KMS-11 (cell line): ENCODE data around the gene ATXN7L1.

ENCODE experiments used
- H2AFZ ChIP-seq: fragments of 200-600 bp; sonication (generic); 2 replicates; pipeline ENCODE4 v1.6.1; 2016; ENCODE audit warnings: antibody characterized with exemption, mixed run types, low read depth
- H3K27ac ChIP-seq: fragments of 200-600 bp; sonication (generic); 2 replicates; pipeline ENCODE4 v1.6.1; 2016; ENCODE audit warnings: mild to moderate bottlenecking, mixed run types
- H3K27me3 ChIP-seq: fragments of 200-600 bp; sonication (generic); 2 replicates; pipeline ENCODE4 v1.6.1; 2017; ENCODE audit warnings: mild to moderate bottlenecking, low read depth, mixed run types, moderate library complexity; ENCODE audit not compliant: insufficient read depth
- H3K36me3 ChIP-seq: fragments of 200-600 bp; sonication (generic); 2 replicates; pipeline ENCODE4 v1.6.1; 2017; ENCODE audit warnings: mild to moderate bottlenecking, mixed run types; ENCODE audit not compliant: insufficient read depth
- H3K4me1 ChIP-seq: fragments of 200-600 bp; sonication (generic); 2 replicates; pipeline ENCODE4 v1.6.1; 2016; ENCODE audit warnings: mild to moderate bottlenecking, low read depth, mixed run types; ENCODE audit not compliant: poor library complexity, severe bottlenecking
- H3K4me2 ChIP-seq: fragments of 200-600 bp; sonication (generic); 2 replicates; pipeline ENCODE4 v1.7.0; 2016; ENCODE audit warnings: mild to moderate bottlenecking, mixed run types
- H3K4me3 ChIP-seq: fragments of 200-600 bp; sonication (generic); IDR thresholded peaks from 2 replicates; pipeline ENCODE4 v1.6.1; 2017; ENCODE audit warnings: low read depth, low read length, mixed read lengths; ENCODE audit not compliant: insufficient read depth
- H3K79me2 ChIP-seq: fragments of 200-600 bp; sonication (generic); 2 replicates; pipeline ENCODE4 v1.6.1; 2016; ENCODE audit warnings: low read depth, mixed run types; ENCODE audit not compliant: insufficient read depth
- H3K9ac ChIP-seq: fragments of 200-600 bp; sonication (generic); 2 replicates; pipeline ENCODE4 v1.6.1; 2016; ENCODE audit warnings: mild to moderate bottlenecking, mixed run types
- H4K20me1 ChIP-seq: fragments of 200-600 bp; sonication (generic); 2 replicates; pipeline ENCODE4 v1.6.1; 2016; ENCODE audit warnings: mild to moderate bottlenecking, mixed run types; ENCODE audit not compliant: insufficient read depth
- TF ChIP-seq, protein P1 (sequence below): fragments of 200-600 bp; sonication (generic); conservative IDR thresholded peaks from 2 replicates; pipeline ENCODE4 v1.6.1; 2017; ENCODE audit warnings: low read depth, mild to moderate bottlenecking, antibody characterized with exemption, low read length, moderate library complexity, mixed read lengths

The ATXN7L1 gene

DNA sequence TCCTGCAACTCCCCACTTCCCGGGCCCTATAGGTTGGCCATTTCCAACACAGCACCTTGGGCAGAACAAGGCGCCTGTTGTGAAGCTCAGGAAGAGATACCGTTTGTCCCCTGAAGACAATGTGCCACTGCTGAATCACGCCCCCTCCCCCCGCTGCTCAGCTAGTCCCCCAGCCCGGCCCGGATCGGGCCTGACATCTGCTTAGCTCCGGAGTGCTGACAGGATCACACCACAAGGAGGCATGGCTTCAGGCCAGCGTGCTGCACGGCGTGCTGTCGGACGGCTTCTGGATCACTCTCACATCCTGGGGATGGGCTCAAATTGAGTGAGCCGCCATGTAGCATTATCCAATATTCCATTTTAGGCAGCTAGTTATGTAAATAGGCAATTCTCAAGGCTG lies 233.0 kb downstream of the ATXN7L1 start:
- Histone ChIP-seq H3K27me3 (no peaks in the 10 kb centered on the region), H3K4me2 (no peak overlapping the region)

DNA sequence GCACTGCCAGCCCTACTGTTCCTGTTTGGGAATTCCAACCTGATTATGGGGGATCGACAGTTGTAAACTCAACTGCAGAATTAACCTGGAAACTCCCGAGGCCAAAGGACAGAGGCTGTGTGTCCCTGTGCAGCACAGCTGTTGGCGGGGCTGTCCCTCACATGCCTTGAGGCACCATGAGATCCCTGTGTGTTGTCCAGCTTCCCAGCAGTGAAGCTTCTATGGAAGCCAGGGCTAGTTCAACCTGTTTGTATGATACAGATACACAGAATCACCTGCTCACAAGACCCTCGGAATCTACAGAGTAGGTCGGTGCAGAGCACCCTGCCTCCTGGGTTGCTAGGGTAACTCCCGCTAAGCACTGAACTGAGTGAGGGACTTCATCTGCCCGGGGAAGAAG lies 234.1 kb downstream of the ATXN7L1 start:
- H4K20me1 ChIP-seq, result no peaks in the 10 kb centered on the region
- peak overlapping the region; percentile 58; the same call in 1 of the 2 replicates for H3K4me2 ChIP-seq
- H3K9ac ChIP-seq, result no peak overlapping the region
- peaks cover 19% of the 10 kb centered on the region for H3K4me1 ChIP-seq
- no peaks in the 10 kb centered on the region for H3K79me2 ChIP-seq
- H3K27ac ChIP-seq, result no peak overlapping the region
- H3K36me3 ChIP-seq, result no peaks in the 10 kb centered on the region
- TF ChIP-seq, protein P1, sequence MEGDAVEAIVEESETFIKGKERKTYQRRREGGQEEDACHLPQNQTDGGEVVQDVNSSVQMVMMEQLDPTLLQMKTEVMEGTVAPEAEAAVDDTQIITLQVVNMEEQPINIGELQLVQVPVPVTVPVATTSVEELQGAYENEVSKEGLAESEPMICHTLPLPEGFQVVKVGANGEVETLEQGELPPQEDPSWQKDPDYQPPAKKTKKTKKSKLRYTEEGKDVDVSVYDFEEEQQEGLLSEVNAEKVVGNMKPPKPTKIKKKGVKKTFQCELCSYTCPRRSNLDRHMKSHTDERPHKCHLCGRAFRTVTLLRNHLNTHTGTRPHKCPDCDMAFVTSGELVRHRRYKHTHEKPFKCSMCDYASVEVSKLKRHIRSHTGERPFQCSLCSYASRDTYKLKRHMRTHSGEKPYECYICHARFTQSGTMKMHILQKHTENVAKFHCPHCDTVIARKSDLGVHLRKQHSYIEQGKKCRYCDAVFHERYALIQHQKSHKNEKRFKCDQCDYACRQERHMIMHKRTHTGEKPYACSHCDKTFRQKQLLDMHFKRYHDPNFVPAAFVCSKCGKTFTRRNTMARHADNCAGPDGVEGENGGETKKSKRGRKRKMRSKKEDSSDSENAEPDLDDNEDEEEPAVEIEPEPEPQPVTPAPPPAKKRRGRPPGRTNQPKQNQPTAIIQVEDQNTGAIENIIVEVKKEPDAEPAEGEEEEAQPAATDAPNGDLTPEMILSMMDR, result no peak
- H3K4me3 ChIP-seq, result no peak overlapping the region
- H2AFZ ChIP-seq, result no peak overlapping the region
- no peaks in the 10 kb centered on the region for H3K27me3 ChIP-seq

More for the DNA sequence above, 233.0 kb downstream of the ATXN7L1 start:
- no peak overlapping the region for H3K27ac ChIP-seq
- no peaks in the 10 kb centered on the region for H3K79me2 ChIP-seq
- H2AFZ ChIP-seq, result no peak overlapping the region
- TF ChIP-seq, protein P1, result no peak
- H4K20me1 ChIP-seq, result no peaks in the 10 kb centered on the region
- peaks cover 31% of the 10 kb centered on the region for H3K4me1 ChIP-seq
- H3K9ac ChIP-seq, result no peak overlapping the region
- H3K4me3 ChIP-seq, result no peak overlapping the region
- H3K36me3 ChIP-seq, result no peaks in the 10 kb centered on the region

DNA sequence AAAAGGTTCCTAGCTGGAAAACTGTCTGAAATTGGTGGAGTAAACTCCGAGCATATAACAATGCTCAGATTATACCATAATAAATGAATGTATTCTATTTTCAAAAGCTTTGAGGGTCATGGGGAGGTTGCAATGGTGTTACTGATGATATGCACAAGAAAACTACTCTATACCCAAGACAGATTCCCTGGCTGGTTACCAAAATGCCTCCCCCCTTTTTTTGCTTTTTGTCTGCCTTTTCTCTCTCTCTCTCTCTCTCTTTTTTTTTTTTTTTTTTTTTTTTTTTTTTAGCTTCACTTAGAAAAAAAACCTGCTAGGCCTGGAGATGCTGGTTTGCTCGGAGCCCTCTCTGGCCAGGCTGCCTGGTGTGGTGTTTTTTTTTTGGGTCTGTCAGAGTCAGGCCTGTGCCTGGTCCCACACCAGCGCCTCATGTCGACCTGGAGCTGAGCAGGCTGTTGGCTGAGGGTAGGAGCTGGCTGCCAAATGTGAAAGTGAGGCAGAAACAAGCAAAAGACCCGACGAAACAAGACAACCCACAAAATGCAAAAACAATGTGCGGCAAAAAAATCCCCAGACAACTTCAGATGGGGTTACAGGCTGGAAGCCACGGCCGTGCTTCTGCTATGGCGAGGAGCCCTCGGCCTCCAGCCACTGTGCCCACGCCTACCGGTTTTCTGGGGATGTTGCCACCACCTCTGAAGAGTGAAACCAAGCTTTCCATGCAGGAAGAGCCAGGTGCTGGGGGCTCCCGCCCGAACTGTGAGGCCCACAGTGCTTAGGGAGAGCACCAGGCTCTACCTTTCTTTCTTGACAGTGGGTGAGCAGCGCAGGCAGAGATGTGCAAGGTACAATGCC lies 235.2 kb downstream of the ATXN7L1 start:
- H3K9ac ChIP-seq, result peak overlapping the region; percentile 43; the same call in 1 of the 2 replicates
- H3K4me2 ChIP-seq, result peak overlapping the region; percentile 58
- H2AFZ ChIP-seq, result peak overlapping the region; percentile 68
- H3K27me3 ChIP-seq, result no peaks in the 10 kb centered on the region
- TF ChIP-seq, protein P1, result no peak
- peaks cover 18% of the 10 kb centered on the region for H3K4me1 ChIP-seq
- H3K79me2 ChIP-seq, result no peaks in the 10 kb centered on the region
- H3K36me3 ChIP-seq, result no peaks in the 10 kb centered on the region
- no peaks in the 10 kb centered on the region for H4K20me1 ChIP-seq
- H3K27ac ChIP-seq, result peak overlapping the region; percentile 68
- H3K4me3 ChIP-seq, result no peak overlapping the region

DNA sequence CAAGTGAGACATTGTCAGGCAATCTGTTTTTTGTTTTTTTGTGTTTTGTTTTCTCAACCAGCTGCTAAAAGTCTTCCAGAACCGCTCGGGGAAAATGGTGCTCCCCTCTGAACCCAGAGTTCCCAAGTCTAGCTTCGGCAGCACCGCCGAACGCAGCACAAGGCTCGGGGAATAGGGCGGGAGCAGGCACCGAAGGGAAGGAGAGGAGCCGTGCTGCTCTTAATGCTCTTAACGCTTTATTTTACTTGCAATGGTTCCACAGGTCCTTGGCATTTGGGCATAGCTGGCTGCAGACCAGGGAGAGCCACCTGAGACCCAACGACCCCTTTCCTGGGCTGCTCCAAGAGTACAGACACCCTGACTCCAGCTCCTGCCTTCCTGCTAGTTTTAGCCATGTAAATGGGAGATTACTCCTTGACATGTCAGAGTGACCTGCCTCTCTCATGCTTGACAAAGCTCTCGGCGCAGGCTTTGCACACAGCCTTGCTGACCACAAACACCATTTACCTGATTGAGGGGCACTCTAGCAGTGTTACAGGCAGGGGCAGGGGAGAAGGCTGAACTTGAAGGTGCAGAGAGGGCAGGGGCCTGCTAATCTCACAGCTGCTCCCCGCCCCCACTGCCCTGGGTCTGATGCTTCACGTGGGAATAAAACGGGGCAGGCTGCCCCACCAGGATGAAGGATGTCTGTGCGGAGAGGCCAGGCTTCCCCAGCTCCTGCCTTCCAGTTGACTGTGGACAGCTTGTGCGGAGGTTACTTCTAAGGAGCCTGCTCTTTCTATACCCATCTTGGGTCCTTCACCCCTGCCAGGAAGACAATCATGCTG lies 236.5 kb downstream of the ATXN7L1 start:
- Histone ChIP-seq H4K20me1 (no peaks in the 10 kb centered on the region), H3K36me3 (no peaks in the 10 kb centered on the region), H3K4me2 (peak overlapping the region; percentile 58; the same call in 1 of the 2 replicates), H3K9ac (no peak overlapping the region), H3K79me2 (no peaks in the 10 kb centered on the region), H3K27me3 (no peaks in the 10 kb centered on the region), H3K4me3 (no peak overlapping the region), H3K4me1 (peaks cover 18% of the 10 kb centered on the region), H3K27ac (no peak overlapping the region), H2AFZ (no peak overlapping the region)
- TF ChIP-seq, protein P1, result no peak
